MM.1S (cell line): ENCODE results near the gene RNF214.

Source experiments
- DNase-seq: peaks from one replicate; pipeline ENCODE4 v3.0.0-alpha.2; 2015
- H2AFZ ChIP-seq: fragments of 300-600 bp; sonication (generic); 2 replicates; pipeline ENCODE4 v1.6.0; 2016; ENCODE audit warnings: antibody characterized with exemption, low read length
- H3F3A ChIP-seq: fragments of 300-600 bp; sonication (generic); 2 replicates; pipeline ENCODE4 v1.6.1; 2016; ENCODE audit warnings: mild to moderate bottlenecking, antibody characterized with exemption, low read length, moderate library complexity, mixed read lengths; ENCODE audit not compliant: insufficient read depth
- H3K27ac ChIP-seq: fragments of 300-600 bp; sonication (generic); 2 replicates; pipeline ENCODE4 v1.5.1; 2016; ENCODE audit warnings: mild to moderate bottlenecking, low read length
- H3K27me3 ChIP-seq: fragments of 300-600 bp; sonication (generic); replicated peaks from 2 replicates; pipeline ENCODE4 v1.6.0; 2016; ENCODE audit warnings: low read length; ENCODE audit not compliant: insufficient read depth
- H3K36me3 ChIP-seq: fragments of 300-600 bp; sonication (generic); replicated peaks from 2 replicates; pipeline ENCODE4 v1.6.1; 2016; ENCODE audit warnings: mild to moderate bottlenecking, low read length, mixed read lengths; ENCODE audit not compliant: insufficient read depth
- H3K4me1 ChIP-seq: fragments of 300-600 bp; sonication (generic); 2 replicates; pipeline ENCODE4 v1.6.1; 2016; ENCODE audit warnings: low read length, mixed read lengths
- H3K4me2 ChIP-seq: fragments of 300-600 bp; sonication (generic); 2 replicates; pipeline ENCODE4 v1.6.0; 2016; ENCODE audit warnings: low read depth, low read length
- H3K4me3 ChIP-seq: fragments of 300-600 bp; sonication (generic); 2 replicates; pipeline ENCODE4 v1.5.1; 2016; ENCODE audit warnings: low read length, mixed read lengths
- H3K79me2 ChIP-seq: fragments of 300-600 bp; sonication (generic); 2 replicates; pipeline ENCODE4 v1.6.1; 2016; ENCODE audit warnings: mixed run types, low read length, mixed read lengths
- H3K9ac ChIP-seq: fragments of 300-600 bp; sonication (generic); 2 replicates; pipeline ENCODE4 v1.6.1; 2016; ENCODE audit warnings: low read length, mixed read lengths
- H3K9me2 ChIP-seq: fragments of 300-600 bp; sonication (generic); replicated peaks from 2 replicates; pipeline ENCODE4 v1.6.1; 2016; ENCODE audit warnings: mild to moderate bottlenecking, low read length, mixed read lengths; ENCODE audit not compliant: insufficient read depth
- H3K9me3 ChIP-seq: fragments of 300-600 bp; sonication (generic); replicated peaks from 2 replicates; pipeline ENCODE4 v1.6.1; 2016; ENCODE audit warnings: mild to moderate bottlenecking, low read length, mixed read lengths; ENCODE audit not compliant: insufficient read depth
- H4K20me1 ChIP-seq: fragments of 300-600 bp; sonication (generic); 2 replicates; pipeline ENCODE4 v1.6.1; 2016; ENCODE audit warnings: mild to moderate bottlenecking, low read length, moderate library complexity, mixed read lengths; ENCODE audit not compliant: insufficient read depth
- CTCF ChIP-seq: fragments of 300-600 bp; sonication (generic); IDR thresholded peaks from 2 replicates; pipeline ENCODE4 v1.5.1; 2016; ENCODE audit warnings: antibody characterized with exemption, low read length, mixed read lengths
- EZH2 ChIP-seq: fragments of 300-600 bp; sonication (generic); optimal IDR thresholded peaks from 2 replicates; pipeline ENCODE3; 2017; ENCODE audit warnings: low read depth, mild to moderate bottlenecking, antibody characterized with exemption, low read length, mixed read lengths
- EZH2phosphoT487 ChIP-seq: fragments of 300-600 bp; sonication (generic); IDR thresholded peaks from 2 replicates; pipeline ENCODE4 v1.6.1; 2018; ENCODE audit warnings: antibody characterized with exemption, low read length

The RNF214 gene

GRCh38 chr11:117210620-117211019 lies 21.9 kb upstream of the RNF214 start:
- Histone ChIP-seq H2AFZ (no peak overlapping the region), H3K4me2 (no peak overlapping the region), H3K4me1 (no peaks in the 10 kb centered on the region), H3K4me3 (no peak overlapping the region), H3K27me3 (no peaks in the 10 kb centered on the region), H3K36me3 (peaks cover 4% of the 10 kb centered on the region; the same call in 1 of the 2 replicates), H3K9ac (no peak overlapping the region), H3F3A (no peaks in the 10 kb centered on the region), H4K20me1 (no peaks in the 10 kb centered on the region), H3K79me2 (no peaks in the 10 kb centered on the region), H3K27ac (no peak overlapping the region), H3K9me3 (no peaks in the 10 kb centered on the region), H3K9me2 (no peaks in the 10 kb centered on the region)
- DNase-seq: no peak
- TF ChIP-seq EZH2phosphoT487 (no peak), EZH2 (no peak), CTCF (no peak)

- Histone ChIP-seq H3F3A (no peaks in the 10 kb centered on the region), H2AFZ (no peak overlapping the region)
- no peak for TF ChIP-seq CTCF
- TF ChIP-seq EZH2phosphoT487: no peak
- no peak for TF ChIP-seq EZH2
Measured at GRCh38 chr11:117212697-117213355, 19.6 kb upstream of the RNF214 start.

GRCh38 chr11:117214404-117215110 lies 17.9 kb upstream of the RNF214 start:
- H4K20me1 ChIP-seq: no peaks in the 10 kb centered on the region
- no peaks in the 10 kb centered on the region for H3F3A ChIP-seq
- no peak overlapping the region for H3K4me3 ChIP-seq
- no peak overlapping the region for H3K27ac ChIP-seq
- no peaks in the 10 kb centered on the region for H3K9me2 ChIP-seq
- peaks cover 6% of the 10 kb centered on the region; the same call in 1 of the 2 replicates for H3K36me3 ChIP-seq
- no peaks in the 10 kb centered on the region for H3K9me3 ChIP-seq
- H3K4me1 ChIP-seq: no peaks in the 10 kb centered on the region
- H3K27me3 ChIP-seq: no peaks in the 10 kb centered on the region
- no peak overlapping the region for H3K4me2 ChIP-seq
- H3K9ac ChIP-seq: no peak overlapping the region
- no peaks in the 10 kb centered on the region for H3K79me2 ChIP-seq
- DNase-seq: no peak
- H2AFZ ChIP-seq: no peak overlapping the region
- TF ChIP-seq EZH2phosphoT487 (no peak), EZH2 (no peak), CTCF (no peak)

More at GRCh38 chr11:117212697-117213355, 19.6 kb upstream of the RNF214 start:
- H3K9me3 ChIP-seq: no peaks in the 10 kb centered on the region
- H3K36me3 ChIP-seq: peaks cover 6% of the 10 kb centered on the region; the same call in 1 of the 2 replicates
- H3K27ac ChIP-seq: no peak overlapping the region
- H4K20me1 ChIP-seq: no peaks in the 10 kb centered on the region
- no peaks in the 10 kb centered on the region for H3K4me1 ChIP-seq
- no peaks in the 10 kb centered on the region for H3K79me2 ChIP-seq
- H3K4me3 ChIP-seq: no peak overlapping the region
- H3K9me2 ChIP-seq: no peaks in the 10 kb centered on the region
- DNase-seq: no peak
- no peak overlapping the region for H3K4me2 ChIP-seq
- H3K9ac ChIP-seq: no peak overlapping the region
- H3K27me3 ChIP-seq: no peaks in the 10 kb centered on the region
